ENCODE results near the gene PCYOX1L.
A peak's percentile ranks its signal among the peaks of the same experiment; 100 is the strongest.

- TF ChIP-seq CTCF (conservative IDR thresholded peaks at IDR 0.05; ENCODE audit: low read depth in 2 of 2), result no peak
- TF ChIP-seq EZH2phosphoT487 (IDR thresholded peaks at IDR 0.05; ENCODE audit: unreplicated experiment), result no peak
- no peak for TF ChIP-seq EZH2 (IDR thresholded peaks at IDR 0.05; ENCODE audit: low read depth, unreplicated experiment)
- peak; percentile 85 for TF ChIP-seq POLR2AphosphoS5 (IDR thresholded peaks at IDR 0.05; ENCODE audit: low read depth)
- TF ChIP-seq REST (IDR thresholded peaks at IDR 0.05; ENCODE audit: unreplicated experiment), result no peak
- TF ChIP-seq ZNF331 (CRISPR knock-in tag; IDR thresholded peaks at IDR 0.05; ENCODE audit: low read depth), result no peak
Measured at GRCh38 chr5:149357370-149358293, at the start of gene PCYOX1L.

Measured in GM23338 (cell line).